Activated T-cell treated with anti-CD3 and anti-CD28 coated beads for 24 hours (primary cell): ENCODE measurements around the gene CFAP43.

Experiments
- DNase-seq: peaks from one replicate; pipeline ENCODE4 v3.0.0-alpha.2; 2020; ENCODE audit warnings: low read depth

Gene CFAP43

GRCh38 chr10:104098358-104098925 lies 133.7 kb downstream of the CFAP43 start:
- DNase-seq: no peak

- DNase-seq: no peak
These were observed 135.5 kb downstream of the CFAP43 start for GRCh38 chr10:104096692-104097091.

GRCh38 chr10:104092749-104093148 lies 139.4 kb downstream of the CFAP43 start:
- no peak for DNase-seq

- no peak for DNase-seq
These were observed 141.6 kb downstream of the CFAP43 start for GRCh38 chr10:104090611-104091010.

- no peak for DNase-seq
These were observed 142.5 kb downstream of the CFAP43 start for GRCh38 chr10:104089621-104090020.

- DNase-seq: no peak
These were observed 143.9 kb downstream of the CFAP43 start for GRCh38 chr10:104088239-104088638.

- no peak for DNase-seq
These were observed 146.3 kb downstream of the CFAP43 start, which contains the start of gene COL17A1 for GRCh38 chr10:104085801-104086400. COL17A1 (minus strand) TSS chr10:104085880; CDS start chr10:104080673, 5,207 bp downstream.

GRCh38 chr10:104084482-104085142 lies 147.6 kb downstream of the CFAP43 start:
- DNase-seq: no peak

- DNase-seq: no peak
These were observed 150.2 kb downstream of the CFAP43 start for GRCh38 chr10:104081998-104082397.

- no peak for DNase-seq
These were observed 151.4 kb downstream of the CFAP43 start for GRCh38 chr10:104080762-104081161.
